ENCODE data around the gene DCC. TPM values are rescaled to one million over a fixed set of nuclear protein-coding genes. Genes with fewer than 3 reads are reported as not detected.

The DCC gene
- total RNA-seq, 2 donors from 2014 or later, result not detected

GRCh38 chr18:52367953-52368742 lies 28.2 kb downstream of the DCC start:
- DNase-seq (ENCODE audit: low spot score), result no peak
- Mint-ChIP-seq H3K4me1 (ENCODE audit: low read depth in 2 of 2) (no peaks in the 10 kb centered on the region), H3K27ac (no peak overlapping the region), H3K36me3 (peaks cover 4% of the 10 kb centered on the region), H3K4me3 (no peak overlapping the region), H3K27me3 (no peaks in the 10 kb centered on the region), H3K9me3 (peaks cover 9% of the 10 kb centered on the region)
- ATAC-seq, result no peak

- Mint-ChIP-seq H3K4me3 (no peak overlapping the region), H3K9me3 (peaks cover 9% of the 10 kb centered on the region), H3K4me1 (ENCODE audit: low read depth in 2 of 2) (no peaks in the 10 kb centered on the region), H3K27ac (no peak overlapping the region), H3K27me3 (no peaks in the 10 kb centered on the region), H3K36me3 (peaks cover 4% of the 10 kb centered on the region)
- ATAC-seq (no peak), DNase-seq (ENCODE audit: low spot score) (no peak)
Observed at GRCh38 chr18:52370841-52371240, 30.8 kb downstream of the DCC start.

GRCh38 chr18:52376104-52376503 lies 36.1 kb downstream of the DCC start:
- ATAC-seq, result no peak
- H3K9me3 Mint-ChIP-seq, result no peaks in the 10 kb centered on the region
- H3K4me3 Mint-ChIP-seq, result no peak overlapping the region
- DNase-seq (ENCODE audit: low spot score), result no peak
- H3K36me3 Mint-ChIP-seq, result no peaks in the 10 kb centered on the region
- no peak overlapping the region for H3K27ac Mint-ChIP-seq
- no peaks in the 10 kb centered on the region for H3K4me1 Mint-ChIP-seq (ENCODE audit: low read depth in 2 of 2)
- H3K27me3 Mint-ChIP-seq, result no peaks in the 10 kb centered on the region

- no peak for ATAC-seq
- no peaks in the 10 kb centered on the region for H3K27me3 Mint-ChIP-seq
- no peak for DNase-seq (ENCODE audit: low spot score)
- no peaks in the 10 kb centered on the region for H3K4me1 Mint-ChIP-seq (ENCODE audit: low read depth in 2 of 2)
- no peak overlapping the region for H3K4me3 Mint-ChIP-seq
- H3K9me3 Mint-ChIP-seq, result no peaks in the 10 kb centered on the region
- no peak overlapping the region for H3K27ac Mint-ChIP-seq
- no peaks in the 10 kb centered on the region for H3K36me3 Mint-ChIP-seq
Observed at GRCh38 chr18:52377094-52377493, 37.1 kb downstream of the DCC start.

- Mint-ChIP-seq H3K27me3 (no peaks in the 10 kb centered on the region), H3K36me3 (no peaks in the 10 kb centered on the region), H3K4me1 (ENCODE audit: low read depth in 2 of 2) (no peaks in the 10 kb centered on the region), H3K27ac (no peak overlapping the region), H3K9me3 (peaks cover 3% of the 10 kb centered on the region), H3K4me3 (no peak overlapping the region)
- ATAC-seq (no peak), DNase-seq (ENCODE audit: low spot score) (no peak)
Observed at GRCh38 chr18:52386306-52386705, 46.3 kb downstream of the DCC start.

- ATAC-seq (no peak), DNase-seq (ENCODE audit: low spot score) (no peak)
- Mint-ChIP-seq H3K27ac (no peak overlapping the region), H3K9me3 (peaks cover 3% of the 10 kb centered on the region), H3K4me1 (ENCODE audit: low read depth in 2 of 2) (no peaks in the 10 kb centered on the region), H3K27me3 (no peaks in the 10 kb centered on the region), H3K4me3 (no peak overlapping the region), H3K36me3 (no peaks in the 10 kb centered on the region)
Observed at GRCh38 chr18:52387175-52387574, 47.2 kb downstream of the DCC start.

- peaks cover 6% of the 10 kb centered on the region for H3K9me3 Mint-ChIP-seq
- H3K27me3 Mint-ChIP-seq, result no peaks in the 10 kb centered on the region
- no peak overlapping the region for H3K4me3 Mint-ChIP-seq
- DNase-seq (ENCODE audit: low spot score) (no peak), ATAC-seq (no peak)
- H3K27ac Mint-ChIP-seq, result no peak overlapping the region
- no peaks in the 10 kb centered on the region for H3K36me3 Mint-ChIP-seq
- H3K4me1 Mint-ChIP-seq (ENCODE audit: low read depth in 2 of 2), result no peaks in the 10 kb centered on the region
Observed at GRCh38 chr18:52391810-52392559, 52.0 kb downstream of the DCC start.

- Mint-ChIP-seq H3K27ac (no peak overlapping the region), H3K27me3 (no peaks in the 10 kb centered on the region), H3K4me3 (no peak overlapping the region), H3K4me1 (ENCODE audit: low read depth in 2 of 2) (no peaks in the 10 kb centered on the region), H3K9me3 (peaks cover 6% of the 10 kb centered on the region), H3K36me3 (no peaks in the 10 kb centered on the region)
- ATAC-seq (no peak), DNase-seq (ENCODE audit: low spot score) (no peak)
Observed at GRCh38 chr18:52394602-52395001, 54.6 kb downstream of the DCC start.

GRCh38 chr18:52395146-52395852 lies 55.3 kb downstream of the DCC start:
- no peak for ATAC-seq
- no peaks in the 10 kb centered on the region for H3K4me1 Mint-ChIP-seq (ENCODE audit: low read depth in 2 of 2)
- peaks cover 6% of the 10 kb centered on the region for H3K9me3 Mint-ChIP-seq
- no peaks in the 10 kb centered on the region for H3K36me3 Mint-ChIP-seq
- H3K27me3 Mint-ChIP-seq, result no peaks in the 10 kb centered on the region
- no peak overlapping the region for H3K27ac Mint-ChIP-seq
- no peak overlapping the region for H3K4me3 Mint-ChIP-seq
- no peak for DNase-seq (ENCODE audit: low spot score)

- no peak overlapping the region for H3K27ac Mint-ChIP-seq
- no peaks in the 10 kb centered on the region for H3K4me1 Mint-ChIP-seq (ENCODE audit: low read depth in 2 of 2)
- peaks cover 7% of the 10 kb centered on the region for H3K9me3 Mint-ChIP-seq
- no peaks in the 10 kb centered on the region for H3K36me3 Mint-ChIP-seq
- ATAC-seq, result no peak
- DNase-seq (ENCODE audit: low spot score), result no peak
- H3K4me3 Mint-ChIP-seq, result no peak overlapping the region
- no peaks in the 10 kb centered on the region for H3K27me3 Mint-ChIP-seq
Observed at GRCh38 chr18:52401236-52401635, 61.2 kb downstream of the DCC start.

GRCh38 chr18:52402814-52403213 lies 62.8 kb downstream of the DCC start:
- Mint-ChIP-seq H3K9me3 (peaks cover 7% of the 10 kb centered on the region), H3K36me3 (no peaks in the 10 kb centered on the region), H3K4me1 (ENCODE audit: low read depth in 2 of 2) (no peaks in the 10 kb centered on the region), H3K27me3 (no peaks in the 10 kb centered on the region), H3K4me3 (no peak overlapping the region), H3K27ac (no peak overlapping the region)
- ATAC-seq (no peak), DNase-seq (ENCODE audit: low spot score) (no peak)

- H3K36me3 Mint-ChIP-seq, result no peaks in the 10 kb centered on the region
- H3K27ac Mint-ChIP-seq, result no peak overlapping the region
- no peaks in the 10 kb centered on the region for H3K27me3 Mint-ChIP-seq
- no peak for ATAC-seq
- H3K4me1 Mint-ChIP-seq (ENCODE audit: low read depth in 2 of 2), result no peaks in the 10 kb centered on the region
- DNase-seq (ENCODE audit: low spot score), result no peak
- H3K4me3 Mint-ChIP-seq, result no peak overlapping the region
- peaks cover 7% of the 10 kb centered on the region for H3K9me3 Mint-ChIP-seq
Observed at GRCh38 chr18:52403291-52404021, 63.5 kb downstream of the DCC start.

- Mint-ChIP-seq H3K27me3 (no peaks in the 10 kb centered on the region), H3K9me3 (no peaks in the 10 kb centered on the region), H3K36me3 (no peaks in the 10 kb centered on the region), H3K27ac (no peak overlapping the region), H3K4me1 (ENCODE audit: low read depth in 2 of 2) (no peaks in the 10 kb centered on the region), H3K4me3 (no peak overlapping the region)
- DNase-seq (ENCODE audit: low spot score) (no peak), ATAC-seq (no peak)
Observed at GRCh38 chr18:52408800-52409302, 68.9 kb downstream of the DCC start.

All from natural killer cell treated with Interleukin-12 subunit alpha and Interleukin-12 subunit beta and Interleukin-15 and Interleukin-18, amount 100 ng/mL, for 72 hours (primary cell).